Activated T-cell treated with anti-CD3 and anti-CD28 coated beads for 1 hour (primary cell): ENCODE measurements around the gene ZNF628.

Experiments
- DNase-seq: peaks from one replicate; pipeline ENCODE4 v3.0.0-alpha.2; 2020; ENCODE audit warnings: low read depth

The ZNF628 gene

GRCh38 chr19:55497763-55498162 is 21.3 kb downstream of the ZNF628 start:
- no peak for DNase-seq

- no peak for DNase-seq
Observed at GRCh38 chr19:55498246-55498840, 21.9 kb downstream of the ZNF628 start.

GRCh38 chr19:55500368-55500952 is 24.0 kb downstream of the ZNF628 start:
- DNase-seq: no peak

GRCh38 chr19:55502197-55502952 is 26.0 kb downstream of the ZNF628 start:
- no peak for DNase-seq

- no peak for DNase-seq
Observed at GRCh38 chr19:55503157-55503501, 26.7 kb downstream of the ZNF628 start.

GRCh38 chr19:55503502-55504251 is 27.3 kb downstream of the ZNF628 start:
- DNase-seq: peak; percentile 97

- no peak for DNase-seq
Observed at GRCh38 chr19:55504252-55504603, 27.8 kb downstream of the ZNF628 start.

- no peak for DNase-seq
Observed at GRCh38 chr19:55504981-55505380, 28.6 kb downstream of the ZNF628 start.

GRCh38 chr19:55508120-55508519 is 31.7 kb downstream of the ZNF628 start:
- DNase-seq: no peak

- DNase-seq: peak; percentile 87
Observed at GRCh38 chr19:55516878-55517620, 40.6 kb downstream of the ZNF628 start.

GRCh38 chr19:55519451-55520311 is 43.3 kb downstream of the ZNF628 start:
- no peak for DNase-seq

GRCh38 chr19:55520691-55521292 is 44.4 kb downstream of the ZNF628 start:
- no peak for DNase-seq

GRCh38 chr19:55525289-55526101 is 49.1 kb downstream of the ZNF628 start:
- DNase-seq: no peak

- DNase-seq: no peak
Observed at GRCh38 chr19:55526216-55527196, 50.1 kb downstream of the ZNF628 start.

- no peak for DNase-seq
Observed at GRCh38 chr19:55527197-55528029, 51.0 kb downstream of the ZNF628 start.

- no peak for DNase-seq
Observed at GRCh38 chr19:55528030-55528803, 51.8 kb downstream of the ZNF628 start.

GRCh38 chr19:55529636-55530234 is 53.3 kb downstream of the ZNF628 start:
- no peak for DNase-seq
